Peyer's patch (tissue), 4 donors: ENCODE measurements around the gene HCFC1R1. TPM values are rescaled to one million over a fixed set of nuclear protein-coding genes. Genes with fewer than 3 reads are reported as not detected.

Experiments
- DNase-seq, 3 donors: peaks; one replicate each; pipeline ENCODE4 v3.0.0-alpha.2; 2017 to 2019
- H3K27ac ChIP-seq, 4 donors: fragments of 200-600 bp; sonication (generic); one replicate each; pipeline ENCODE4 v1.5.1; 2016 to 2019
- H3K27me3 ChIP-seq, 2 donors: fragments of 200-600 bp; sonication (generic); one replicate each; pipeline ENCODE4 v1.5.1; 2019
- H3K36me3 ChIP-seq, 3 donors: fragments of 200-600 bp; sonication (generic); one replicate each; pipeline ENCODE4 v1.5.1; 2016 to 2019
- H3K4me1 ChIP-seq, 4 donors: fragments of 200-600 bp; sonication (generic); one replicate each; pipeline ENCODE4 v1.5.1; 2016 to 2019
- H3K4me3 ChIP-seq, 4 donors: fragments of 200-600 bp; sonication (generic); 1 replicate in 3 of 4; 2 replicates in 1 of 4; pipeline ENCODE4 v1.5.1; 2016 to 2019; ENCODE audit warnings: mild to moderate bottlenecking in 1 of 4
- H3K9me3 ChIP-seq, 4 donors: fragments of 200-600 bp; sonication (generic); one replicate each; pipeline ENCODE4 v1.5.1; 2016 to 2019; ENCODE audit warnings: mild to moderate bottlenecking in 1 of 4
- CTCF ChIP-seq, 6 experiments: fragments of 450-650 bp in 4 of 6; fragments of 200-600 bp in 2 of 6; sonication (generic) in 1 of 6; IDR thresholded peaks; one replicate each; pipeline ENCODE4 v1.5.1; 2017 to 2019; ENCODE audit warnings: antibody characterized with exemption in 6 of 6, mild to moderate bottlenecking in 3 of 6, moderate library complexity in 1 of 6
- POLR2A ChIP-seq, 2 donors: fragments of 450-650 bp; IDR thresholded peaks; one replicate each; pipeline ENCODE4 v1.5.1; 2017; ENCODE audit warnings: antibody characterized with exemption in 2 of 2, mild to moderate bottlenecking in 2 of 2, moderate library complexity in 2 of 2
- total RNA-seq, 4 donors: library from RNA; depleted of rRNA; stranded (reverse); fragments of >200 nt; gene quantifications; one replicate each; pipeline ENCODE4 v1.1.0, GENCODE V29; 2016

Gene HCFC1R1
- total RNA-seq, 4 donors from 2014 or later: 14.0 to 38.0 (median 34.1) TPM

- no peak for TF ChIP-seq POLR2A (IDR thresholded peaks at IDR 0.05)
- no peak for TF ChIP-seq CTCF (IDR thresholded peaks at IDR 0.05)
- no peaks in the 10 kb centered on the region for H3K36me3 ChIP-seq
- peaks cover 5 to 19% (median 5%) of the 10 kb centered on the region in 4 donors for H3K4me1 ChIP-seq
- DNase-seq: no peak
- H3K4me3 ChIP-seq: no peak overlapping the region
- H3K27ac ChIP-seq: no peak overlapping the region
- no peaks in the 10 kb centered on the region for H3K27me3 ChIP-seq
- no peaks in the 10 kb centered on the region for H3K9me3 ChIP-seq
Measured at GRCh38 chr16:2976673-2977072, 47.1 kb downstream of the HCFC1R1 start.

GRCh38 chr16:2976201-2976600 is 47.5 kb downstream of the HCFC1R1 start:
- Histone ChIP-seq H3K4me3 (no peak overlapping the region), H3K27me3 (no peaks in the 10 kb centered on the region), H3K4me1 (peaks cover 5 to 15% (median 5%) of the 10 kb centered on the region in 4 donors), H3K36me3 (no peaks in the 10 kb centered on the region), H3K27ac (no peak overlapping the region), H3K9me3 (no peaks in the 10 kb centered on the region)
- DNase-seq: no peak
- no peak for TF ChIP-seq CTCF (IDR thresholded peaks at IDR 0.05)
- no peak for TF ChIP-seq POLR2A (IDR thresholded peaks at IDR 0.05)

GRCh38 chr16:2975161-2975795 is 48.5 kb downstream of the HCFC1R1 start:
- Histone ChIP-seq H3K4me1 (peaks cover 0 to 14% (median 6%) of the 10 kb centered on the region in 4 donors), H3K9me3 (no peaks in the 10 kb centered on the region), H3K4me3 (no peak overlapping the region), H3K36me3 (no peaks in the 10 kb centered on the region), H3K27me3 (no peaks in the 10 kb centered on the region), H3K27ac (no peak overlapping the region)
- no peak for DNase-seq
- no peak for TF ChIP-seq POLR2A (IDR thresholded peaks at IDR 0.05)

GRCh38 chr16:2974319-2975056 is 49.3 kb downstream of the HCFC1R1 start:
- no peak for TF ChIP-seq POLR2A (IDR thresholded peaks at IDR 0.05)
- no peak for TF ChIP-seq CTCF (IDR thresholded peaks at IDR 0.05)
- Histone ChIP-seq H3K9me3 (no peaks in the 10 kb centered on the region), H3K27ac (no peak overlapping the region), H3K27me3 (no peaks in the 10 kb centered on the region), H3K4me1 (peaks cover 0 to 10% (median 5%) of the 10 kb centered on the region in 4 donors), H3K4me3 (no peak overlapping the region), H3K36me3 (no peaks in the 10 kb centered on the region)
- no peak for DNase-seq

GRCh38 chr16:2973605-2974318 is 50.0 kb downstream of the HCFC1R1 start:
- no peak for DNase-seq
- Histone ChIP-seq H3K27ac (no peak overlapping the region), H3K36me3 (no peaks in the 10 kb centered on the region), H3K4me1 (peaks cover 0 to 13% (median 4%) of the 10 kb centered on the region in 4 donors), H3K4me3 (no peak overlapping the region), H3K27me3 (no peaks in the 10 kb centered on the region), H3K9me3 (no peaks in the 10 kb centered on the region)
- TF ChIP-seq CTCF (IDR thresholded peaks at IDR 0.05): no peak
- TF ChIP-seq POLR2A (IDR thresholded peaks at IDR 0.05): no peak

GRCh38 chr16:2973093-2973492 is 50.6 kb downstream of the HCFC1R1 start:
- H3K27ac ChIP-seq: no peak overlapping the region
- TF ChIP-seq POLR2A (IDR thresholded peaks at IDR 0.05) (no peak), CTCF (IDR thresholded peaks at IDR 0.05) (no peak)
- no peaks in the 10 kb centered on the region for H3K9me3 ChIP-seq
- DNase-seq: no peak
- no peaks in the 10 kb centered on the region for H3K36me3 ChIP-seq
- no peak overlapping the region for H3K4me3 ChIP-seq
- peaks cover 4 to 18% (median 10%) of the 10 kb centered on the region in 4 donors for H3K4me1 ChIP-seq
- no peaks in the 10 kb centered on the region for H3K27me3 ChIP-seq
